Right atrium auricular region (tissue), 2 donors: ENCODE measurements around the gene CBFA2T3. TPM values are rescaled to one million over a fixed set of nuclear protein-coding genes. Genes with fewer than 3 reads are reported as not detected.

Source experiments
- DNase-seq: peaks from one replicate; pipeline ENCODE4 v3.0.0-alpha.2; 2019; ENCODE audit warnings: low spot score
- H3K27ac ChIP-seq, 2 donors: fragments of 200-600 bp; sonication (generic); 1 replicate in 1 of 2; 2 replicates in 1 of 2; pipeline ENCODE4 v1.5.1; 2016 to 2019
- H3K27me3 ChIP-seq, 2 donors: fragments of 200-600 bp; sonication (generic); one replicate each; pipeline versions ENCODE4 v1.5.1 to v1.6.0; 2017 to 2019
- H3K36me3 ChIP-seq: fragments of 200-600 bp; sonication (generic); one replicate; pipeline ENCODE4 v1.5.1; 2016
- H3K4me1 ChIP-seq, 2 donors: fragments of 200-600 bp; sonication (generic); one replicate each; pipeline versions ENCODE4 v1.5.1 to v1.6.0; 2017 to 2019
- H3K4me3 ChIP-seq, 2 donors: fragments of 200-600 bp; sonication (generic); 1 replicate in 1 of 2; 2 replicates in 1 of 2; pipeline ENCODE4 v1.5.1; 2017 to 2019; ENCODE audit warnings: mild to moderate bottlenecking in 1 of 2, moderate library complexity in 1 of 2
- H3K9me3 ChIP-seq, 2 donors: fragments of 200-600 bp; sonication (generic); one replicate each; pipeline ENCODE4 v1.5.1; 2019
- CTCF ChIP-seq, 2 donors: fragments of 200-600 bp; sonication (generic); IDR thresholded peaks; one replicate each; pipeline ENCODE4 v1.5.1; 2019; ENCODE audit warnings: antibody characterized with exemption in 2 of 2
- total RNA-seq, 2 donors: library from RNA; depleted of rRNA; stranded (reverse); fragments of >200 nt; gene quantifications; one replicate each; pipeline ENCODE4 v1.1.0, GENCODE V29; 2016

CBFA2T3 gene
- total RNA-seq, 2 donors from 2014 or later = 1.1 to 2.6 TPM

GRCh38 chr16:89013692-89014402 is 36.8 kb upstream of the CBFA2T3 start:
- H3K36me3 ChIP-seq = no peaks in the 10 kb centered on the region
- TF ChIP-seq CTCF (IDR thresholded peaks at IDR 0.05) = no peak
- H3K9me3 ChIP-seq = no peaks in the 10 kb centered on the region
- H3K27me3 ChIP-seq = no peaks in the 10 kb centered on the region
- no peak for DNase-seq
- H3K27ac ChIP-seq = no peak overlapping the region
- H3K4me1 ChIP-seq = no peaks in the 10 kb centered on the region
- no peak overlapping the region for H3K4me3 ChIP-seq

- no peak for TF ChIP-seq CTCF (IDR thresholded peaks at IDR 0.05)
- H3K4me3 ChIP-seq = no peak overlapping the region
- no peaks in the 10 kb centered on the region for H3K4me1 ChIP-seq
- no peak for DNase-seq
- no peaks in the 10 kb centered on the region for H3K9me3 ChIP-seq
- no peaks in the 10 kb centered on the region for H3K36me3 ChIP-seq
- no peaks in the 10 kb centered on the region for H3K27me3 ChIP-seq
- no peak overlapping the region for H3K27ac ChIP-seq
These were observed 36.1 kb upstream of the CBFA2T3 start for GRCh38 chr16:89013111-89013510.

DNA sequence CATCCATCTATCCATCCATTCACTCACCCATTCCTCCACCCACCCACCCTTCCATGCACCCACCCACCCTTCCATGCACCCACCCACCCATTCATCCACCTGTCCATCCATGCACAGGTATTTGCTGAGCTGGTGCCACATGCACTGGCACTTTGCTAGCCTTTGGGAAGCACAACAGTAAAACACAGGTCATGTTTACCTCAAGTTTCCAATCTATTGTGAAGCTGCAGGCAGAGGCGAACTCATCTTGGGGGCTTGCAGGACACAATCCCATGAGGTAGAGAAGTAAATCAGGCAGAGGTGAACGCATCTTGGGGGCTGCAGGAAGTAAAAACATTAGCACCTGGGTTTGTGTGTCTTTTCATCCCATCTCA is 35.6 kb upstream of the CBFA2T3 start:
- no peaks in the 10 kb centered on the region for H3K4me1 ChIP-seq
- H3K27me3 ChIP-seq = no peaks in the 10 kb centered on the region
- no peak overlapping the region for H3K27ac ChIP-seq
- no peaks in the 10 kb centered on the region for H3K9me3 ChIP-seq
- no peak for DNase-seq
- H3K36me3 ChIP-seq = no peaks in the 10 kb centered on the region
- no peak for TF ChIP-seq CTCF (IDR thresholded peaks at IDR 0.05)
- no peak overlapping the region for H3K4me3 ChIP-seq

GRCh38 chr16:89011909-89012621 is 35.1 kb upstream of the CBFA2T3 start:
- no peak overlapping the region for H3K4me3 ChIP-seq
- no peak for TF ChIP-seq CTCF (IDR thresholded peaks at IDR 0.05)
- no peaks in the 10 kb centered on the region for H3K27me3 ChIP-seq
- no peaks in the 10 kb centered on the region for H3K36me3 ChIP-seq
- no peaks in the 10 kb centered on the region for H3K4me1 ChIP-seq
- H3K9me3 ChIP-seq = no peaks in the 10 kb centered on the region
- no peak overlapping the region for H3K27ac ChIP-seq
- no peak for DNase-seq

GRCh38 chr16:89010210-89010925 is 33.4 kb upstream of the CBFA2T3 start:
- no peak for DNase-seq
- TF ChIP-seq CTCF (IDR thresholded peaks at IDR 0.05) = no peak
- Histone ChIP-seq H3K27ac (no peak overlapping the region), H3K9me3 (no peaks in the 10 kb centered on the region), H3K4me1 (no peaks in the 10 kb centered on the region), H3K27me3 (no peaks in the 10 kb centered on the region), H3K36me3 (no peaks in the 10 kb centered on the region), H3K4me3 (no peak overlapping the region)
